Vagina (tissue), 2 donors: ENCODE results near the gene CCDC102B.

Experiments
- CTCF ChIP-seq, 3 experiments: fragments of 450-650 bp in 2 of 3; fragments of 200-600 bp in 1 of 3; sonication (generic) in 1 of 3; IDR thresholded peaks; one replicate each; pipeline ENCODE4 v1.5.1; 2017 to 2019; ENCODE audit warnings: antibody characterized with exemption in 3 of 3, mild to moderate bottlenecking in 2 of 3, moderate library complexity in 2 of 3
- POLR2A ChIP-seq, 2 donors: fragments of 450-650 bp; IDR thresholded peaks; one replicate each; pipeline ENCODE4 v1.6.1; 2017; ENCODE audit warnings: antibody characterized with exemption in 2 of 2, mild to moderate bottlenecking in 2 of 2, moderate library complexity in 2 of 2

GRCh38 chr18:68840554-68841263 lies 42.8 kb downstream of the CCDC102B start:
- TF ChIP-seq POLR2A (IDR thresholded peaks at IDR 0.05) (no peak), CTCF (IDR thresholded peaks at IDR 0.05) (no peak)
